Osteoblast (primary cell): Measurements from ENCODE around the gene PANK4. TPM values are rescaled to one million over a fixed set of nuclear protein-coding genes. Genes with fewer than 3 reads are reported as not detected.

Experiments used
- DNase-seq: peaks from one replicate; pipeline ENCODE4 v3.0.0; 2011; ENCODE audit warnings: low spot score, mixed read lengths; ENCODE audit not compliant: insufficient read length; ENCODE audit errors: missing footprints
- H2AFZ ChIP-seq: 2 replicates; pipeline ENCODE4 v1.6.0; 2011; ENCODE audit warnings: mild to moderate bottlenecking, low read length
- H3K27ac ChIP-seq: 2 replicates; pipeline ENCODE4 v1.5.1; 2011; ENCODE audit warnings: mild to moderate bottlenecking, low read depth, low read length, moderate library complexity
- H3K27me3 ChIP-seq: 2 replicates; pipeline ENCODE4 v1.6.0; 2012; ENCODE audit warnings: mild to moderate bottlenecking, control low read depth, inconsistent platforms, low read length, moderate library complexity; ENCODE audit not compliant: insufficient read depth
- H3K36me3 ChIP-seq: 2 replicates; pipeline ENCODE4 v1.5.1; 2011; ENCODE audit warnings: mild to moderate bottlenecking, low read length, control low read depth, moderate library complexity; ENCODE audit not compliant: insufficient read depth
- H3K4me1 ChIP-seq: 2 replicates; pipeline ENCODE4 v1.5.1; 2011; ENCODE audit warnings: mild to moderate bottlenecking, low read length, control low read depth, moderate library complexity; ENCODE audit not compliant: insufficient read depth
- H3K4me2 ChIP-seq: 2 replicates; pipeline ENCODE4 v1.6.0; 2011; ENCODE audit warnings: mild to moderate bottlenecking, low read length; ENCODE audit not compliant: insufficient read depth
- H3K4me3 ChIP-seq: fragments of 200-600 bp; sonication (generic); 3 replicates; pipeline ENCODE4 v1.5.1; 2012; ENCODE audit warnings: mild to moderate bottlenecking, low read length, inconsistent platforms; ENCODE audit not compliant: insufficient read depth
- H3K79me2 ChIP-seq: 2 replicates; pipeline ENCODE4 v1.6.0; 2012; ENCODE audit warnings: mild to moderate bottlenecking, low read length, control low read depth, inconsistent platforms; ENCODE audit not compliant: insufficient read depth
- H3K9me3 ChIP-seq: 2 replicates; pipeline ENCODE4 v1.5.1; 2011; ENCODE audit warnings: low read depth, low read length, control low read depth
- H4K20me1 ChIP-seq: 2 replicates; pipeline ENCODE4 v1.6.0; 2012; ENCODE audit warnings: mild to moderate bottlenecking, low read length, control low read depth; ENCODE audit not compliant: insufficient read depth
- CTCF ChIP-seq: IDR thresholded peaks from 2 replicates; pipeline ENCODE4 v1.5.1; 2011; ENCODE audit warnings: mild to moderate bottlenecking, low read depth, low read length, moderate library complexity; ENCODE audit errors: extremely low read depth
- total RNA-seq: library from RNA; depleted of rRNA; stranded (reverse); fragments of >200 nt; gene quantifications from 2 replicates; pipeline ENCODE4 v1.2.3, GENCODE V29; 2012

Gene PANK4
- total RNA-seq, 1 donor, result 15.2 TPM

- no peaks in the 10 kb centered on the region for H3K4me1 ChIP-seq
- no peak overlapping the region for H3K4me3 ChIP-seq
- H3K4me2 ChIP-seq, result no peak overlapping the region
- H3K36me3 ChIP-seq, result peaks cover 49% of the 10 kb centered on the region
- H3K27me3 ChIP-seq, result no peaks in the 10 kb centered on the region
- H4K20me1 ChIP-seq, result peaks cover 10% of the 10 kb centered on the region
- no peak for TF ChIP-seq CTCF
- no peak overlapping the region for H2AFZ ChIP-seq
- no peak overlapping the region for H3K27ac ChIP-seq
- H3K79me2 ChIP-seq, result peaks cover under 1% of the 10 kb centered on the region
- H3K9me3 ChIP-seq, result no peaks in the 10 kb centered on the region
- no peak for DNase-seq
These were observed 10.3 kb downstream of the PANK4 start for GRCh38 chr1:2516124-2516523.

DNA sequence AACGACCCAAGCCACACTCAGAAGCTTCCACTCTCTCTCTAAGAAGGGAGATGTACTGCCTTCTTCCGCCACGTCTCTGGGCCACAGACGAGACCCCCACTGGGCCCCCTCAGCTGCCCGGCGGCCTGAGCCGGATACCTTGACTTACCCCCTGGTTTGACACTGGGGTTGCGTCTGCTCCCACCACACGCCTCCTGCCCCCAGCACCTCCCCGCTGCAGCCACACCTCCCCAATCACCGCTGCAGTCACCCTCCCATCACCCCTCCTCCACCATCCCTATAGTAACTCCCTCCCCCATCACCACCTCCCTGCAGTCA is 10.7 kb downstream of the PANK4 start:
- no peak overlapping the region for H3K4me3 ChIP-seq
- H2AFZ ChIP-seq, result no peak overlapping the region
- no peak overlapping the region for H3K4me2 ChIP-seq
- no peak for TF ChIP-seq CTCF
- no peaks in the 10 kb centered on the region for H3K4me1 ChIP-seq
- no peak for DNase-seq
- no peak overlapping the region for H3K27ac ChIP-seq
- no peaks in the 10 kb centered on the region for H3K27me3 ChIP-seq
- H3K79me2 ChIP-seq, result no peaks in the 10 kb centered on the region
- H3K9me3 ChIP-seq, result no peaks in the 10 kb centered on the region
- H3K36me3 ChIP-seq, result peaks cover 45% of the 10 kb centered on the region
- peaks cover 5% of the 10 kb centered on the region for H4K20me1 ChIP-seq

DNA sequence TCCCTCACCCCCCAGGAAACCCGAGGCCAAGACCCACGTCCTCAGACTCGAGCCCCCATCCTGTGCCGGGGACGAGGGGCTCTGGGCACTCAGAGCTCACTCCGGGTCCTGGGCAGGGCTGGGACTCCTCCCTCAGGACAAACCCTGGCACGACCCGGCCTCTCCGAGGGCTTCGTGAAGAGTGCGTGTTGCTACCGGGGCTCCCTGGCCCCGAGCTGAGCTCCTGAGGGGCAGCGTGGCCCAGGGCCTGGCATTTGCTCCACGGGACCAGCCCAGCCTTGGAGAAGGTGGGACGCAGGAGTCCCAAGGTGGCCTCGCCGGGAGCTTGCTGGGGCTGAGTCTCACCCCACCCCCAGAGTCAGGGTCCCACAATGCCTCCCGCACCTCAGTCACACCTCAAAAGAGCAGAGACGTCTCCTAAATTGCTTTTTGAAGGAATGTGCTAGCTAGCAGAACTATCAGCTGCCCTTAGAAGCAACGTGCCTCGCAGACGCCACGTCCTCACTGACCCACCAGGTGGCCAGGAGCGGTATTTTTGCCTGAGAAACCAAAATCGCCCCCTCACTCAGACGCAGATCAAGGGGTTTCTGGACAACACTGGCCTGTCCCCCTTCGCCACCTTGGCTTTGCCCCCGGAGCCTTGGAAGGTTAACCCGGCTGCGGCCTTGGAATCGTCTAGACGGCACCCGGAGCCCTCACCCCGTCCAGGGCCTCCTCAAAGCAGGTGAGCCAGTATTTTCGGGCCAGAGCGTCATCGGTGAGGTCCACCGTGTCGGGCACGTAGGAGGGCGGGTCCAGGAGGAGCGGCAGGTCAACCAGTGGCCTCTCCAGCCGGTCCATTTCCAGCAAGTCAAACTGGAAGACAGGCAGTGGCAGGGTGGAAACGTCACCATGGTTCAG is 11.3 kb downstream of the PANK4 start:
- Histone ChIP-seq H3K36me3 (peaks cover 44% of the 10 kb centered on the region), H3K4me2 (no peak overlapping the region), H3K9me3 (no peaks in the 10 kb centered on the region), H3K79me2 (no peaks in the 10 kb centered on the region), H3K4me3 (no peak overlapping the region), H2AFZ (no peak overlapping the region), H4K20me1 (peaks cover 3% of the 10 kb centered on the region), H3K4me1 (no peaks in the 10 kb centered on the region), H3K27me3 (no peaks in the 10 kb centered on the region), H3K27ac (no peak overlapping the region)
- TF ChIP-seq CTCF, result no peak
- no peak for DNase-seq

- DNase-seq, result no peak
- Histone ChIP-seq H3K9me3 (no peaks in the 10 kb centered on the region), H3K4me3 (no peak overlapping the region), H3K36me3 (peaks cover 46% of the 10 kb centered on the region), H3K4me1 (no peaks in the 10 kb centered on the region), H3K79me2 (no peaks in the 10 kb centered on the region), H4K20me1 (peaks cover 3% of the 10 kb centered on the region), H3K4me2 (no peak overlapping the region), H3K27me3 (no peaks in the 10 kb centered on the region), H2AFZ (no peak overlapping the region), H3K27ac (no peak overlapping the region)
- TF ChIP-seq CTCF, result no peak
These were observed 12.3 kb downstream of the PANK4 start for GRCh38 chr1:2513939-2514652.
